GM21825 (cell line): ENCODE results near the gene BCL2.
A peak's percentile ranks its signal among the peaks of the same experiment; 100 is the strongest.

ENCODE experiments used
- ATAC-seq: cut with Tn5 transposase; IDR thresholded peaks from one replicate; pipeline ENCODE4 v1.9.1; 2021; ENCODE audit warnings: mild to moderate bottlenecking, moderate library complexity; ENCODE audit not compliant: unreplicated experiment

Gene BCL2

GRCh38 chr18:63146828-63147409, 172.7 kb downstream of the BCL2 start:
- ATAC-seq: no peak

GRCh38 chr18:63145851-63146555, 173.6 kb downstream of the BCL2 start:
- ATAC-seq: no peak

GRCh38 chr18:63145166-63145850, 174.3 kb downstream of the BCL2 start:
- ATAC-seq: no peak

- no peak for ATAC-seq
These were observed 174.8 kb downstream of the BCL2 start for GRCh38 chr18:63144748-63145147.

- ATAC-seq: no peak
These were observed 176.2 kb downstream of the BCL2 start for GRCh38 chr18:63143330-63143771.

- no peak for ATAC-seq
These were observed 176.9 kb downstream of the BCL2 start for GRCh38 chr18:63142594-63143225.

GRCh38 chr18:63141778-63142176, 177.8 kb downstream of the BCL2 start:
- peak; percentile 50 for ATAC-seq

- ATAC-seq: no peak
These were observed 178.4 kb downstream of the BCL2 start for GRCh38 chr18:63140997-63141777.

GRCh38 chr18:63140038-63140450, 179.5 kb downstream of the BCL2 start:
- no peak for ATAC-seq

- peak; percentile 47 for ATAC-seq
These were observed 180.9 kb downstream of the BCL2 start for GRCh38 chr18:63138436-63139340.

- ATAC-seq: no peak
These were observed 181.6 kb downstream of the BCL2 start for GRCh38 chr18:63137999-63138435.

GRCh38 chr18:63135101-63135500, 184.5 kb downstream of the BCL2 start:
- no peak for ATAC-seq

GRCh38 chr18:63132819-63133200, 186.8 kb downstream of the BCL2 start:
- no peak for ATAC-seq

- ATAC-seq: no peak
These were observed 187.4 kb downstream of the BCL2 start for GRCh38 chr18:63131959-63132818.

- ATAC-seq: no peak
These were observed 188.2 kb downstream of the BCL2 start for GRCh38 chr18:63131106-63131958.

GRCh38 chr18:63130176-63130575, 189.4 kb downstream of the BCL2 start:
- ATAC-seq: no peak

GRCh38 chr18:63128237-63128974, 191.2 kb downstream of the BCL2 start:
- no peak for ATAC-seq
